NCI-H526 (cell line): ENCODE data around the gene OPCML.
A peak's percentile ranks its signal among the peaks of the same experiment; 100 is the strongest.

Source experiments
- DNase-seq, 2 experiments: peaks; one replicate each; lab custom pipeline; 2025; lab: John Stamatoyannopoulos, UW

Gene OPCML

GRCh38 chr11:133291780-133292179 lies 240.5 kb downstream of the OPCML start:
- no peak for DNase-seq

GRCh38 chr11:133285359-133285758 lies 246.9 kb downstream of the OPCML start:
- no peak for DNase-seq

GRCh38 chr11:133284156-133284555 lies 248.1 kb downstream of the OPCML start:
- DNase-seq = no peak

GRCh38 chr11:133277886-133278285 lies 254.4 kb downstream of the OPCML start:
- DNase-seq = no peak

GRCh38 chr11:133271871-133272776 lies 260.2 kb downstream of the OPCML start:
- no peak for DNase-seq

- no peak for DNase-seq
Measured at GRCh38 chr11:133271206-133271605, 261.1 kb downstream of the OPCML start.

GRCh38 chr11:133269267-133269666 lies 263.0 kb downstream of the OPCML start:
- DNase-seq = no peak

- DNase-seq = no peak
Measured at GRCh38 chr11:133266986-133267385, 265.3 kb downstream of the OPCML start.

GRCh38 chr11:133265530-133266035 lies 266.7 kb downstream of the OPCML start:
- DNase-seq = no peak

GRCh38 chr11:133263332-133263731 lies 269.0 kb downstream of the OPCML start:
- DNase-seq = no peak

GRCh38 chr11:133258751-133259150 lies 273.6 kb downstream of the OPCML start:
- no peak for DNase-seq

GRCh38 chr11:133254601-133255000 lies 277.7 kb downstream of the OPCML start:
- no peak for DNase-seq

- no peak for DNase-seq
Measured at GRCh38 chr11:133253570-133253969, 278.7 kb downstream of the OPCML start.

GRCh38 chr11:133251841-133252240 lies 280.5 kb downstream of the OPCML start:
- no peak for DNase-seq

- DNase-seq = no peak
Measured at GRCh38 chr11:133249530-133249929, 282.8 kb downstream of the OPCML start.

GRCh38 chr11:133249065-133249464 lies 283.2 kb downstream of the OPCML start:
- DNase-seq = no peak

GRCh38 chr11:133243832-133244231 lies 288.5 kb downstream of the OPCML start:
- DNase-seq = no peak

GRCh38 chr11:133240908-133241655 lies 291.2 kb downstream of the OPCML start:
- no peak for DNase-seq

- no peak for DNase-seq
Measured at GRCh38 chr11:133239575-133239974, 292.7 kb downstream of the OPCML start.

- no peak for DNase-seq
Measured at GRCh38 chr11:133238495-133238894, 293.8 kb downstream of the OPCML start.

- no peak for DNase-seq
Measured at GRCh38 chr11:133238027-133238426, 294.3 kb downstream of the OPCML start.

GRCh38 chr11:133235381-133235780 lies 296.9 kb downstream of the OPCML start:
- peak in 1 of 2 experiments; percentile 55 for DNase-seq

GRCh38 chr11:133234883-133235282 lies 297.4 kb downstream of the OPCML start:
- no peak for DNase-seq
